ENCODE measurements around the gene SPECC1. TPM values are rescaled to one million over a fixed set of nuclear protein-coding genes. Genes with fewer than 3 reads are reported as not detected.

The SPECC1 gene
- total and polyA plus RNA-seq, 2 of the 13 experiments (the other 11 are each of a cell fraction or from before 2014, with no cell fraction given): 2.3 to 6.9 TPM

- peak; percentile 66; the same call in 1 of the 2 replicates for TF ChIP-seq STAT6 (CRISPR knock-in tag; IDR thresholded peaks at IDR 0.05; ENCODE audit: borderline replicate concordance)
- no peak for TF ChIP-seq MBD4 (IDR thresholded peaks at IDR 0.05; ENCODE audit: borderline replicate concordance, low read length)
- TF ChIP-seq GMEB1 (CRISPR knock-in tag; IDR thresholded peaks at IDR 0.05; ENCODE audit: borderline replicate concordance): peak; percentile 73; the same call in 1 of the 2 replicates
- peak; percentile 36 for TF ChIP-seq NCOA2 (CRISPR knock-in tag; IDR thresholded peaks at IDR 0.05)
- no peak for TF ChIP-seq GPN1 (CRISPR knock-in tag; IDR thresholded peaks at IDR 0.05; ENCODE audit: borderline replicate concordance)
- TF ChIP-seq ZMAT3 (CRISPR knock-in tag; conservative IDR thresholded peaks at IDR 0.05): peak; percentile 88
- TF ChIP-seq ZNF567 (CRISPR knock-in tag; IDR thresholded peaks at IDR 0.05; ENCODE audit: borderline replicate concordance): no peak
- TF ChIP-seq ZNF766 (CRISPR knock-in tag; IDR thresholded peaks at IDR 0.05; ENCODE audit: borderline replicate concordance): peak; percentile 81
- TF ChIP-seq ZBED4 (CRISPR knock-in tag; IDR thresholded peaks at IDR 0.05; ENCODE audit: borderline replicate concordance): no peak
- 0 out of 2 replicates have a peak, but pooled peaks have one; percentile 26 for TF ChIP-seq ZNF101 (CRISPR knock-in tag; IDR thresholded peaks at IDR 0.05; ENCODE audit: borderline replicate concordance, low read depth)
- TF ChIP-seq ZKSCAN8 (CRISPR knock-in tag; IDR thresholded peaks at IDR 0.05; ENCODE audit: borderline replicate concordance): 0 out of 2 replicates have a peak, but pooled peaks have one; percentile 50
- TF ChIP-seq GMEB2 (CRISPR knock-in tag; IDR thresholded peaks at IDR 0.05; ENCODE audit: low read depth): no peak
- TF ChIP-seq SALL1 (CRISPR knock-in tag; IDR thresholded peaks at IDR 0.05): peak; percentile 93
- no peak for TF ChIP-seq CREM (IDR thresholded peaks at IDR 0.05)
- no peak for TF ChIP-seq CREM (CRISPR knock-in tag; IDR thresholded peaks at IDR 0.05)
- TF ChIP-seq MBNL3 (CRISPR knock-in tag; conservative IDR thresholded peaks at IDR 0.05): no peak
- peak; percentile 94 for TF ChIP-seq ERF (CRISPR knock-in tag; IDR thresholded peaks at IDR 0.05)
Observed at GRCh38 chr17:19977293-19978208, 31.6 kb upstream of the SPECC1 start, which contains the start of gene AKAP10 (continued).
